ENCODE measurements around the gene GABBR2. TPM values are rescaled to one million over a fixed set of nuclear protein-coding genes. Genes with fewer than 3 reads are reported as not detected.

Gene GABBR2
- total and polyA plus RNA-seq, 9 of the 15 experiments (the other 6 are each of a cell fraction or from before 2014, with no cell fraction given): 0.15 to 1.9 (median 0.32) TPM

- TF ChIP-seq, protein P1, sequence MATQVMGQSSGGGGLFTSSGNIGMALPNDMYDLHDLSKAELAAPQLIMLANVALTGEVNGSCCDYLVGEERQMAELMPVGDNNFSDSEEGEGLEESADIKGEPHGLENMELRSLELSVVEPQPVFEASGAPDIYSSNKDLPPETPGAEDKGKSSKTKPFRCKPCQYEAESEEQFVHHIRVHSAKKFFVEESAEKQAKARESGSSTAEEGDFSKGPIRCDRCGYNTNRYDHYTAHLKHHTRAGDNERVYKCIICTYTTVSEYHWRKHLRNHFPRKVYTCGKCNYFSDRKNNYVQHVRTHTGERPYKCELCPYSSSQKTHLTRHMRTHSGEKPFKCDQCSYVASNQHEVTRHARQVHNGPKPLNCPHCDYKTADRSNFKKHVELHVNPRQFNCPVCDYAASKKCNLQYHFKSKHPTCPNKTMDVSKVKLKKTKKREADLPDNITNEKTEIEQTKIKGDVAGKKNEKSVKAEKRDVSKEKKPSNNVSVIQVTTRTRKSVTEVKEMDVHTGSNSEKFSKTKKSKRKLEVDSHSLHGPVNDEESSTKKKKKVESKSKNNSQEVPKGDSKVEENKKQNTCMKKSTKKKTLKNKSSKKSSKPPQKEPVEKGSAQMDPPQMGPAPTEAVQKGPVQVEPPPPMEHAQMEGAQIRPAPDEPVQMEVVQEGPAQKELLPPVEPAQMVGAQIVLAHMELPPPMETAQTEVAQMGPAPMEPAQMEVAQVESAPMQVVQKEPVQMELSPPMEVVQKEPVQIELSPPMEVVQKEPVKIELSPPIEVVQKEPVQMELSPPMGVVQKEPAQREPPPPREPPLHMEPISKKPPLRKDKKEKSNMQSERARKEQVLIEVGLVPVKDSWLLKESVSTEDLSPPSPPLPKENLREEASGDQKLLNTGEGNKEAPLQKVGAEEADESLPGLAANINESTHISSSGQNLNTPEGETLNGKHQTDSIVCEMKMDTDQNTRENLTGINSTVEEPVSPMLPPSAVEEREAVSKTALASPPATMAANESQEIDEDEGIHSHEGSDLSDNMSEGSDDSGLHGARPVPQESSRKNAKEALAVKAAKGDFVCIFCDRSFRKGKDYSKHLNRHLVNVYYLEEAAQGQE (IDR thresholded peaks at IDR 0.05; ENCODE audit: borderline replicate concordance): no peak
- TF ChIP-seq, protein P1 (CRISPR knock-in tag; IDR thresholded peaks at IDR 0.05; ENCODE audit: low read depth): 0 out of 2 replicates have a peak, but pooled peaks have one; percentile 34
- TF ChIP-seq MLX (CRISPR knock-in tag; conservative IDR thresholded peaks at IDR 0.05) (no peak), TBL1XR1 (IDR thresholded peaks at IDR 0.05; ENCODE audit: low read length in 2 of 2) (no peak; a peak in 1 of 4 replicates), NFXL1 (CRISPR knock-in tag; IDR thresholded peaks at IDR 0.05) (no peak), ZFX (CRISPR knock-in tag; IDR thresholded peaks at IDR 0.05) (peak; percentile 58), POLR2A (conservative IDR thresholded peaks at IDR 0.05) (peak; percentile 56; the same call in 1 of the 2 replicates), FOXK2 (conservative IDR thresholded peaks at IDR 0.05 in 1 of 2, IDR thresholded peaks at IDR 0.05 in 1 of 2; ENCODE audit: low read depth in 2 of 2) (peak; percentile 14 to 42; a peak in 2 of 4 replicates), CREM (IDR thresholded peaks at IDR 0.05; ENCODE audit: low read depth) (peak; percentile 63; the same call in 1 of the 2 replicates), C11orf30 (IDR thresholded peaks at IDR 0.05; ENCODE audit: low read depth) (peak; percentile 91), E2F6 (IDR thresholded peaks at IDR 0.05; ENCODE audit: borderline replicate concordance in 1 of 2, extremely low read depth in 1 of 2, insufficient read depth in 1 of 2, insufficient read length in 1 of 2, low read depth in 1 of 2, low read length in 1 of 2, poor library complexity in 1 of 2, severe bottlenecking in 1 of 2) (peak; percentile 71 to 74), HDAC8 (tag; IDR thresholded peaks at IDR 0.05) (no peak)
- TF ChIP-seq, protein P2, sequence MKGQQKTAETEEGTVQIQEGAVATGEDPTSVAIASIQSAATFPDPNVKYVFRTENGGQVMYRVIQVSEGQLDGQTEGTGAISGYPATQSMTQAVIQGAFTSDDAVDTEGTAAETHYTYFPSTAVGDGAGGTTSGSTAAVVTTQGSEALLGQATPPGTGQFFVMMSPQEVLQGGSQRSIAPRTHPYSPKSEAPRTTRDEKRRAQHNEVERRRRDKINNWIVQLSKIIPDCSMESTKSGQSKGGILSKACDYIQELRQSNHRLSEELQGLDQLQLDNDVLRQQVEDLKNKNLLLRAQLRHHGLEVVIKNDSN (CRISPR knock-in tag; IDR thresholded peaks at IDR 0.05): peak; percentile 65
- TF ChIP-seq, protein P3, sequence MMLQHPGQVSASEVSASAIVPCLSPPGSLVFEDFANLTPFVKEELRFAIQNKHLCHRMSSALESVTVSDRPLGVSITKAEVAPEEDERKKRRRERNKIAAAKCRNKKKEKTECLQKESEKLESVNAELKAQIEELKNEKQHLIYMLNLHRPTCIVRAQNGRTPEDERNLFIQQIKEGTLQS (IDR thresholded peaks at IDR 0.05): peak; percentile 79
- TF ChIP-seq, protein P3 (CRISPR knock-in tag; conservative IDR thresholded peaks at IDR 0.05): no peak
Measured at GRCh38 chr9:98248737-98249474, 459.8 kb downstream of the GABBR2 start (continued).

Measured in K562 (cell line).